GM18868 (cell line): Measurements from ENCODE around the gene ADPRHL1.

Experiments
- ATAC-seq: cut with Tn5 transposase; IDR thresholded peaks from one replicate; pipeline ENCODE4 v1.9.1; 2021; ENCODE audit warnings: mild to moderate bottlenecking, moderate library complexity; ENCODE audit not compliant: unreplicated experiment

Gene ADPRHL1

DNA sequence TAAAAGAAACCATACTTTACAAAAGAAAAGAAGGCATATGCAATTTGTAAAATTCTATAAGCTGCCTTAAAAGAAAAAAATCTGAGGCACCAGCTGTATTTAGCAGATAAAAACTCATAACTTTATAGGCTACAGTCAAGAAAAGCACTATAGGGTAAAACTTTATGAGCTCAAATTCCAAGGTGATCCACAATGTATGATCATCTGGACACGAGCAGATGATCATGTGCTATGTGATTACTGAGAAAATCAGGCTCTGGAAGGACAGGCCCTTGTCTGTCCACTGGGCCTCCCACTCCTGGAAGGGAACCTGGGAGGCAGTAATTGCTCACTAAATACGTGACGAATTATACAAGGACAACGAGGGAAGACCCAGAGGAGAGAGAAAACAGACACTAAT is 96.7 kb downstream of the ADPRHL1 start:
- no peak for ATAC-seq

DNA sequence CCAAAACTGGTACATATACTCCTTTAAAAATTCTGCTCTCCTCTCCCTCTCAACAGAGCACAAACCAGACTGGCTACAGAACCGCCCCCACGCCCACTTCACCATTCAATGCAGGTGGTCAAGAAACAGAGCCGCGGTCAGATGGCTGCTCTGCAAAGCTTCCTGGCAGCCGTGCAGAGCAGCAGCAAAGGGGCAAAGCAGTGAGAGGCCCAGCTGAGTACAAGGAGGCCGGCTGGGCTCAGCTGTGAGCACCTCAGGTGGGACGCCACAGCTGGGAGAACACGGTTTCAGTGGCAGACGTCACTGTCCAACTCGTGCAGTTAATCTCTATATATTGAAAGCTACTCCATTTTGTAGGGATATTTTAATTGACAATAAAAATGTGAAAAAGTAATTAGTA is 97.7 kb downstream of the ADPRHL1 start:
- ATAC-seq, result no peak

DNA sequence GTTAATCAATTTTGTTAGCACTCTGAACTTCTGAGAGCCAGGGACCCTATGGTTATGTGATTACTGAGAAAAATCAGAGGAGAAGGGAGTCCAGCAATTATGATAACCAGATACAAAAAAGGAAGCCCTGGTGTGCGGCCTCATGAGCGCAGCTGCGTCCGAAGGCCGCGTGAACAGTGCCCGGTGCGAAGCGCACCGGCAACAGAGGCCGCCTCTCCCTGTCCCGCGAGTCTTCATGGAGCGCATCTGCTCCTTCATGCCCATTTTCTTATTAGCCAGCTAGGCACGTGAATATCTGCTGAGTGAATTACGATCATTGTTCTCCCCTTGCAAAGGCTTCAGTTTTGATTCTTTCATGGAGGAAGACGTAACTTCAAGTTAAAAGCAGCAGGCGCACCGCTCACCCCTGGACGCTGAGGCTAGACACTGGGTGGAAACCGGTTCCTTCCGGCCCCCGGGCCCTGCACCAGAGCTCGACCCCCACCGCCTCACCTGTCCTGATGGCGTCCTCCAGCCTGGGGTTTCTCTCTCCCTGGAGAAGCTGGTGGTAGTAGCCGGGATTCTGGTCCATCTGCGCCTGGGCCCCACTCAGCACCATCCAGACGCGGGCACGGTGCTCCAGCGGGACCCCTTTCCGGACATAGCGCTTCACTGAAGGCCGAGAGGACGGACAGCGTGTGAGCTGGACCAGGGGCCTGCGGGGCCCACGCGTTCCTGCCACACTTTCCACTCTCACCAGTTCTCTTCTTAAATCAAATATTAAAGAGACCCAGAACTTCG is 98.3 kb downstream of the ADPRHL1 start:
- ATAC-seq, result no peak

DNA sequence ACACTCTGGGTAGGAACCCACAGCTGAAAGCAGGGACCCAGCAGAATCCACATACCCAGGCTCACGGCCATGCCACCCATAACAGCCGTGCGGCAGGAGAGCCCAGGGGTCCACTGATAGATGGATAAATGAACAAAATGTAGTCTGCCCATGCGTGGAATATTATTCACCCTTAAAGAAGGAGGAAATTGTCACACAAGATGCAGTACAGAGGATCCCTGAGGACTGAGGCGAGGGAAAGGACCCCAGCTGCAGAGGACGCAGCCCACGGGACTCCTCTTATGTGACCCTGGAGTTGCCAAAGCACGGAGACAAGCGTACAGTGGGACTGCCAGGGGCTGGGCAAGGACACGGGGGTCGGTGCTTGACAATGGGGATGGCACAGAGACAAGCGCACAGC is 100.0 kb downstream of the ADPRHL1 start:
- ATAC-seq, result no peak

DNA sequence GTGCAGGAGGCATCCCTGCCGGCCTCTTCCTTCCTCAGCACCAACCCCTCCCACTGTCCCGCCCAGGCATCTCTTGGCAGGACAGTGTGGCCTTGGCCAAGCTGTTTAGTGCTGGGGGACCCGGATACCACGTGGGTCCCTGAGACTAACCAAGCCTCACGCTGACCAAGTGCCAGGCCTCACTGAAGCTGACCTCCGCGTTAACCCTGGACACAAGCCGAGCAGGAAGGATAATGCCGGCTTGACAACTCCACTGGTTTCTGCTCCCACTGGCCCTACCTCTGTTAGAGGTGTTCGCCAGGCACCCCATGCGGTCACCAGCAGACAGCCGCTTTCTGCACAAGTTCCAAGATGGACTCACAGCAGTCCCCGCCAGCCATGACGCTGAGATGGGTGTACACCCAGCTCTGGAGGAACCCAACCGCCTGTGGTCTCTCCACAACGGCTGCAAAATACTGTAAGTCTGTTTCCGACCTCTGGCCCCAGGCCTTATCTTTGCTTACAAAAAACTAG is 101.7 kb downstream of the ADPRHL1 start:
- ATAC-seq, result no peak

DNA sequence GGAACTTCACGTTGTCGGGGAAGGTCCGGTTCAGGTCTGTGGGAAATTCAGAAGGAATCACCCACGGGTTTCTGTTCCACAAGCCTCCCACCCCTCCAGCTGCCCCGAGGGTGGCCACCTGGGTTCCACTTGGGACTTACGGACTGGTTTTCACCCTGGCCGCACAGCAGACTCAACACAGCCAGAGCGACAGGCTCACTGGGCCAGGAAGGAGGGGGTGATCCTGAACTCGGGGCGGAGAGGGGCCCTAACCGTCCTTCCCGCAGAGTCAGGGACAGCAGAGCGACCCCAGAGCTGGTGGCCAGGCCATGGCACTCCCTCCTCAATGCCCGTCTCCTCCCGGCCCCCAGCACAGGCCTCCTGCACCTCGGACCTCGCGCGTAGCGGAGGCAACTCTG is 102.4 kb downstream of the ADPRHL1 start:
- no peak for ATAC-seq

DNA sequence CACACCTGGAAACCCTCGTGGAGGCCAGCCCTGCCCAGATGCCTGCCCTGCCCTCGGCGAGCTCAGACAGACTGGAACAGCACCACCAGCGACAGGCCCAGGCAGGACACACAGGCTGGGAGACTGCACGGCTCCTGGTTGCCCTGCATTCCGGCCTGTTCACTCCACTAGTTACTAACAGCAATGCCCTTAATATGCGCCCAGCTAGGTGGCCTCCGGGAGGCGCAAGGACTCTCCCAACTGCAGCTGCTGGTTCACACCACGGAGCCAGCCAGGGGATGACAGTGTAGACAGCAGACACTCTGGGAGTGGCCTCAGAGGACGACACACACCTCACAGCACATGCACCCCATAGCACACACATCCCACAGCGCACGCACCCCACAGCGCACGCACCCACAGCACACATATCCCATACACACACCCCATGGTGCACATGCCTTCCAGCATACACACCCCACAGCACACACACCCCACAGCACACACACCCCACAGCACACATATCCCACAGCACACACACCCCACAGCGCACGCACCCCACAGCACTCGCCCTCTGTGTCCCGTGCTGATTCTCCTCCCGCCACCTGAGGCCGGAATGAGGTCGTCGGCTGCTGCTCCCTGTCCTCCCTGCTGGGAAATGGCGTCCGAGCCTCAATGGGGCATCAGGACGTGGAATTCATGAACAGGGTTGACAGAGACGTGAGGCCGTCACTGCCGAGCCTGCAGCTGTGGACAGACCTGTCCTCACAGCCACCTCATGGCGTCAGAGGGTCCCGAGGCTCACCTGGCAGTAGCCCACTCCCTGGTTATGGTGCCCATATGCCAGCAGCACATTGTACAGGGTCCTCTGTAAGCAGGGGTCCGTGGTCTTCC is 103.0 kb downstream of the ADPRHL1 start:
- ATAC-seq, result no peak
